22Rv1 (cell line): Measurements from ENCODE around the gene KRT81.

Experiments
- CTCF ChIP-seq: fragments of 450-650 bp; IDR thresholded peaks from 2 replicates; pipeline ENCODE4 v1.5.1; 2017; ENCODE audit warnings: mild to moderate bottlenecking
- ZFX ChIP-seq: fragments of 450-650 bp; IDR thresholded peaks from 2 replicates; pipeline ENCODE4 v1.6.1; 2017; ENCODE audit warnings: antibody characterized with exemption, borderline replicate concordance

GRCh38 chr12:52295663-52296062 is 4.3 kb upstream of the KRT81 start:
- no peak for TF ChIP-seq CTCF
- no peak for TF ChIP-seq ZFX
